ENCODE measurements around the gene FN3KRP.

DNA sequence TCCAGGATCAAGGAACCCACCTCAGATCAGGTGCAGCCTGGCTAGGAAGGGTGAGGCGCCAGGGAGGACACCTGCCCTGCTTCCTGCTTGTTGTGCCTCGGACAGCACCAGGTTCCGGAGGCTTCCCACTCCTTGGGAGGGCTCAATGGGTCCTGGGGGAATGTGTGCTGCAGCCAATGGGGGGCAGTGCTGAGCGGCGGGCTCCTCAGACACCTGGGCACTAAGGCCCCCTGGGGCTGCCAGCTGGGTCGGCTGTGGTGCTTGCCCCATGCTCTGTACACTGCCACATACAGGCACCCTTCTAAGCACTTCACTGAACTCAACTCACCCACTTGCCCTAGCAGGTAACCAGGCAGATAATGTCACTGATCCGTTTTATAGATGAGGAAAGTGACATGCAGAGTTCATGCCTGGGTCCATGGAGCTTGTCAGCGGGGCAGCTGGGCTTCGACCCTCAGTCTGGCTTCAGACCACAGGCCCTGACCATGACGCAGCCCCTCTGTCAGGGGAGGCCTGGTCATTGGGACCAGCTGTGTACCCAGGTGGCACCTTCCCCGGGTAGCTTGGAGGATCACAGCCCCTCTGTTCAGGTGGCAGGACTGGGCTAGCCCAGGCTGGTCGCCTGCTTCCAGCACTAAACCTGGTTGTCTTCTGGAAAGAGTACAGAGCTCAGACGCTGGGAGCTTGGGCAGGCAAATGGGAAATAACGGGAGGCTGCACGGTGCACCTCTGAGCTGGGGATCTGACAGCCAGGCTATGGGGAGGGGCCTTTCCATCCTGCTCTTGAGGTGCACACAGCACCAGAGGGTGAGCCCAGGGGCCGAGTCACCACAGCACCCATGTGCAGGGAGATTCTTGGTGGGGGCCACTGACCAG is 27.1 kb downstream of the FN3KRP start:
- TF ChIP-seq CTCF (IDR thresholded peaks at IDR 0.05): no peak
- TF ChIP-seq EZH2 (IDR thresholded peaks at IDR 0.05; ENCODE audit: borderline replicate concordance, insufficient read depth, low read depth, low read length, poor library complexity, severe bottlenecking): no peak
